DMS53 treated with DMSO at 0.1 percent for 48 hours (cell line): ENCODE results near the gene ERFE.

Experiments used
- DNase-seq: peaks from one replicate; lab custom pipeline; 2025; ENCODE audit not compliant: unreplicated experiment; lab: John Stamatoyannopoulos, UW

The ERFE gene

GRCh38 chr2:238152771-238153688 is 5.7 kb upstream of the ERFE start:
- no peak for DNase-seq

DNA sequence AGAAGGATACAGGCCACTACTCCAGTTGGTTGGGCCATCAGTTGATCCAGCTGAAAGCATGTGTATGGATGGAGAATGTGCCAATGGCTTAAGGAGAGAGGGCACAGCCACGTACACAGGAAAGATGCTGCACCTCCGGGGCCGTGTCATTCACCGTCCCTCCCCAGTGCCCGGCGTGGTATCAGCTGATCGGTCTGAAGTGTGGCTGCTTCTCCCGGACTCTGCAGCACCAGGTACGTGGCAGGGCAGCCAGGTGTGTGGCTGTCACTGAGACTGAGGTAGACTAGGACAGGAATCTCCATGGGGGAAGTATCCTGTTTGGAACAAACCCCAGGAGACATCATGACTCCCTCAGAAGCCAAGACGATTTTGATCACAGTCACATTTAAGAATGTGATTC is 4.2 kb upstream of the ERFE start:
- no peak for DNase-seq

DNA sequence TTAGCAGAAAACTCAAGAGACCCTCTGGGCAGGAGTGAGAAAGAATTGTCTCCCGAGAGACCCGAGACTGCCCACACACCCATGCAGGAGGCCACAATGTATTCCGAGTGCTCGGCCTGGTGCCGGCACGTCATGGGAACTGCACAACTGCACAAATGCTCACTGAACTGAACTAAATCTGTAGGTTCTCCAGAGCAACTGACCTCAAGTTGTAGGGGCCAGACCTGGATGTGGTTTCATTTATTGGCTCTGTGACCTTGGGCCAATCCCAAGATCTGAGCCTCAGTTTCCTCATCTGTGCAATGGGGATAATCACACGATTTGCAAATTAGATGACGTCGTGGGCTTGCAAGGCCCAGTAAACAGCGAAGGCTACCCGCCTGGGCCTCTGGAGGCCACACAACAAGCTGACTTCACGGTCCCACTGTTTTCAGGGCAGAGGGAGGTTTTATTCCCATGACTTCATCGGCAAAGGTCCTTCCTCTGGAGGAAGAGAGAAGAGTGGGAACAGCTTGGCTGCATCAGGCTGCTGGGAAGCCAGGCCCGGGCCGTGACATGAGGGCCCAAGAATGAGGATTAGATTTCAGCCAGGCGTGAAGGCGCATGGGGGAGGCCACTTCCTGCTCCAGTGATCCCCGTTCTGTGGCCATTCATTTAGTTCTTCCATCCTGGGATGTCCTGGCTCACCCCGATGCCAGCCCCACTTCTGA is 3.6 kb upstream of the ERFE start:
- DNase-seq, result peak; percentile 37

GRCh38 chr2:238155761-238156694 is 2.7 kb upstream of the ERFE start:
- DNase-seq, result no peak

DNA sequence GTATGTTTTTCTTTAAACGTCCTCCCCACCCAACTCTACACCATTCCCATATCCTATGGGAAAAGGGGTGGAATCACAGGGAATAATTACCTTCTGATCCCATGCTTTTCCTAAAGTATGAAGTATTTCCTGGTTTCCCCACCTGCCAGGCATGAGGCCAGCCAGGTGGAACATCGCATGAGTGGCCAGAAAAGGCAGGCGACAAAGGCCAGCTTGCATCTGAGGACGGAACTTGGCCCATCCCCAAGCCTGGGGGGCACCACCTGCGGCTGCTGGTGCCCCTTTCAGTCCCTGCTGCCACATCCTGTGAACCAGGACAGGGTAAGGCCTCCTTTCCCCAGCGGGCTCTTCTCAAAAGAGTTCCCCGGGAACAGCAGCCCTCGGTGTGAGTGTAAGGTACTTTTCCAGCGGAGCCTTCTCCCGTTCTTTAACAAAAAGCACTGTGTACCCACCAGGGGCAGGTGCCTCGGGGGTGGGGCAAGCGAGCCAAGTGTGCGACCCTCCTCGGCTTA is 1.2 kb upstream of the ERFE start:
- peak; percentile 34 for DNase-seq

GRCh38 chr2:238158018-238158508 is 707 bp upstream of the ERFE start:
- no peak for DNase-seq

- peak; percentile 44 for DNase-seq
These were observed 335 bp downstream of the ERFE start for GRCh38 chr2:238159071-238159539.

DNA sequence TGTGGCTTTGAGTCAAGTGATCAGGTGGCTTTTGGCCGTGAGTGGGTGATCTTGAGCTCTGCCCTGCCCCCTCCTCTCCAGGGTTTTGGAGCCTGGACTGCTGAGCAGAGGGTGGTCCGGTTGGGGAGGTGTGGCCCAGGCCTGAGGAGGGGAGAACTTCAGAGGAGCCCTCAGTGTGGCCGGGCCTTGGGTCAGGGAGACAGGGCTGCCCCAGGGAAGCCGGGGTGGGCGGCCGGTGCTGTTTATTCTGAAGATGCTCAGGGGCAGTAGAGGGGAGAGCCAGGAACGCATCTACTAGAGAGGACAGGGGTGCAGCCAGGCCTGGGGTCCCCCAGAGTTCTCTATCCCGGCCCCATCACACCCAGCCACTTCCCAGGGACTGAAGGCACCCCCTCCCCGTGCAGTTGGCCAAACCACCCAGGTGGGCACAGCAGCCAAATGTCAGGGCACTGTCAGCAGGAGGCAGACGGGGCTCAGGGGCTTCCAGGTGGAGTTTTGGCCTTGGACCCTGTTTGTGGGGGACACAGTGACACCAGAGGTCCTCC is 963 bp downstream of the ERFE start:
- no peak for DNase-seq

GRCh38 chr2:238160206-238161129 is 1.7 kb downstream of the ERFE start:
- no peak for DNase-seq

DNA sequence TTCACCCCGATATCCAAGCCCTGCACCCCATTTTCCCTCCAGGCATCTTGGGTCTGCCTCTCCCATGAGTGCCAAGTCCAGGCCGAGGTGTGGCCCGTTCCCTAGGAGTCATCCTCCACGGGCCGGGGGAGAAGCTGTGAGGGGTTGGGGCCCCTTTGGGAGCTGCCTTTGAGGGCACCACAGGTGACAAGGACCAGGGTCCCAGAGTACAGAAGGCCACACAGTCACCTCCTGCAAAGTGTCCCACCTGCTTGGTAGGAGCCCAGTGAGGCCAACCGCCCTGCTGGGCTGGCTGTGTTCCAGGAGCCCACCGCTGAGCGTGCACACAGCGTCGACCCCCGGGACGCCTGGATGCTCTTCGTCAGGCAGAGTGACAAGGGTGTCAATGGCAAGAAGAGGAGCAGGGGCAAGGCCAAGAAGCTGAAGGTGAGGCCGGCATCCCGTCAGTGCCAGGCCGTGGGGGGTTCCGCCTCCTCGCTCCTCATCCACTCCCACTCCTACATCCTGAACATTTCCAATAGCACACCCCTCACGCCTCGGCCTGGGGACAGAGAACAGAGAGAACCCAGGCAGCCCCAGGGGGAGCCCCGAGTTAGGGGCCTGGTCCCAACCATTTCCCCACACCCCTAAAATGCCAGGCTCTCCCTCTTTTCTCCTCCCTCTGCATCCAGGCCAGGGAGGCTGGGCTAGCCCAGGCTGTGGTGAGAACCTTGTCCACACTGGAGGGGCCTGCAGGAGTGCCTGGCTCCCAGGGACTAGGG is 2.7 kb downstream of the ERFE start:
- DNase-seq, result no peak

GRCh38 chr2:238162251-238162845 is 3.6 kb downstream of the ERFE start:
- no peak for DNase-seq

- no peak for DNase-seq
These were observed 4.2 kb downstream of the ERFE start for GRCh38 chr2:238162846-238163441.

- DNase-seq, result no peak
These were observed 4.9 kb downstream of the ERFE start for GRCh38 chr2:238163481-238164198.

DNA sequence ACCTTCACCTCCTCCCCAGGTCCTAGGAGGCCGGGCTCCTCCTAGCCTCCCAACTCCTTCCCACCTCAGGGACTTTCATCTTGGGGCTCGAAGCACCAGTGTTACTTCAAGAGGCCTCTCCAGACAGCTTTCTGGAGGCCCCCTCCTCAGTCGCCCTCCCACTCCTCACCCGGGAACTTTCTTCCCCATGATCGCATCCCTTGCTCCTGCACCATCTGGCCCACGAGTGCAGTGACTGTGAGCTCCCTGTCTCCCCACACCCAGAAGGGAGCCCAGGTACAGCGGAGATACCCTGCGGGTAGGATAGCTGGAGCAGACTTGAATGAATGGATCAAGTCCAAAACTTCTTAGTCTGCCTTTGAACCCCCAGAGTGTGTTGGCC is 6.1 kb downstream of the ERFE start:
- DNase-seq, result no peak

- DNase-seq, result no peak
These were observed 6.6 kb downstream of the ERFE start for GRCh38 chr2:238165288-238165921.
